Caco-2 (cell line): ENCODE data around the gene GSTA1. TPM values are rescaled to one million over a fixed set of nuclear protein-coding genes. Genes with fewer than 3 reads are reported as not detected.

Experiments
- BruUV-seq: library from RNA; stranded (reverse); fragments of 400-500 nt; replicated peaks from 2 replicates; lab custom pipeline; 2021; lab: Mats Ljungman, UMichigan
- CTCF ChIA-PET: fragments of 300-600 bp; sonication (Branson Sonifier 250); formaldehyde crosslinking; loops from one replicate; lab custom pipeline; 2022; ENCODE audit warnings: antibody characterized with exemption; lab: Charles Lee
- POLR2A ChIA-PET: fragments of 300-600 bp; sonication (Branson Sonifier 250); formaldehyde crosslinking; loops from one replicate; lab custom pipeline; 2022; ENCODE audit warnings: antibody characterized with exemption; lab: Charles Lee
- DNase-seq, 2 experiments: peaks; one replicate each; pipeline versions ENCODE4 v3.0.0 to v3.0.0-alpha.2; 2020 to 2022
- H3K27me3 ChIP-seq: replicated peaks from 2 replicates; pipeline ENCODE4 v1.6.0; 2011; ENCODE audit warnings: low read length; ENCODE audit not compliant: control insufficient read depth, insufficient read depth
- H3K36me3 ChIP-seq: 2 replicates; pipeline ENCODE4 v1.5.1; 2011; ENCODE audit warnings: low read length; ENCODE audit not compliant: control insufficient read depth, insufficient read depth
- H3K4me1 ChIP-seq: fragments of 250-450 bp; sonication (Bioruptor Pico); 2 replicates; pipeline ENCODE4 v1.5.1; 2020; ENCODE audit warnings: mild to moderate bottlenecking
- H3K4me3 ChIP-seq: 2 replicates; pipeline ENCODE4 v1.5.1; 2011; ENCODE audit warnings: low read depth, mild to moderate bottlenecking, control low read depth, low read length
- H3K9me3 ChIP-seq: fragments of 250-450 bp; sonication (Bioruptor Pico); 2 replicates; pipeline ENCODE4 v1.5.1; 2020; ENCODE audit warnings: mild to moderate bottlenecking, moderate library complexity
- H3K27ac Mint-ChIP-seq: one replicate; pipeline ENCODE4 v1.8.0; 2022; ENCODE audit warnings: mixed read lengths; ENCODE audit not compliant: unreplicated experiment
- H3K27me3 Mint-ChIP-seq: one replicate; pipeline ENCODE4 v1.8.0; 2022; ENCODE audit warnings: mixed read lengths; ENCODE audit not compliant: insufficient read depth, unreplicated experiment
- H3K36me3 Mint-ChIP-seq: one replicate; pipeline ENCODE4 v1.8.0; 2022; ENCODE audit warnings: mild to moderate bottlenecking, mixed read lengths; ENCODE audit not compliant: insufficient read depth, unreplicated experiment
- H3K4me1 Mint-ChIP-seq: one replicate; pipeline ENCODE4 v1.8.0; 2022; ENCODE audit warnings: low read depth, mixed read lengths; ENCODE audit not compliant: unreplicated experiment
- H3K4me3 Mint-ChIP-seq: one replicate; pipeline ENCODE4 v1.8.0; 2022; ENCODE audit warnings: mild to moderate bottlenecking, moderate library complexity, mixed read lengths; ENCODE audit not compliant: unreplicated experiment
- H3K9me3 Mint-ChIP-seq: one replicate; pipeline ENCODE4 v1.8.0; 2022; ENCODE audit warnings: mixed read lengths; ENCODE audit not compliant: unreplicated experiment
- intact Hi-C: fragments of 100-400 bp; cut with micrococcal nuclease; formaldehyde crosslinking; loops from one replicate; pipeline ENCODE4 v1.10.0; 2022; ENCODE audit not compliant: unreplicated experiment
- total RNA-seq: library from RNA; stranded (reverse); gene quantifications from 2 replicates; pipeline ENCODE4 v1.2.3, GENCODE V29; 2022
- TF ChIP-seq, protein P1 (sequence below), 2 experiments: fragments of 200-600 bp in 1 of 2; IDR thresholded peaks; 1 replicate in 1 of 2; 2 replicates in 1 of 2; pipeline versions ENCODE4 v1.5.1 to v1.8.0; 2011 to 2022; ENCODE audit warnings: antibody characterized with exemption in 1 of 2, control low read depth in 1 of 2, inconsistent platforms in 1 of 2, low read depth in 1 of 2, low read length in 1 of 2, mild to moderate bottlenecking in 1 of 2, moderate library complexity in 1 of 2; ENCODE audit not compliant: insufficient read depth in 1 of 2, severe bottlenecking in 1 of 2, unreplicated experiment in 1 of 2

The GSTA1 gene
- total RNA-seq, 1 experiment from 2014 or later = 11.2 TPM

DNA sequence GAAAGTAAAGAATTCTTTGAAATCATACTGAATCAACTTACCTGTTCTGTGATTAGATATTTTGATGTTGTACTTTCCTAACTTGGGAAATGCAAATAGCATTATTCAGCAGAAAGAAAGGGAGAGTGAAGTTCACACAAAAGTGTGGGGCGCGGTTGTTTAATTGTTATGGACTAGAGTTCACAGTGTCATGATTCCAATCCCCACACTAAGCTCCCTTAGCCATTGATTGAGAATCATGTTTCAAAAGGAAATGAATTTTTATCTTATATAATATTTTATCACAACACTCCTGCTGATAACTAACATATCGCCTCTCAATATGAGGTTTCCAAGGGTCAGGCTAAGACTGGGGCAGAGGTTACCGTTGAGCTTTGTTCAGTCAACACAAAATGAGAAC lies 40.0 kb upstream of the GSTA1 start:
- CTCF ChIA-PET = interaction anchor here (1.3 kb wide), 1 partner anchor 119 kb away, joined by 3 read pairs; no protein-coding TSS in a partner anchor
- TF ChIP-seq, protein P1, sequence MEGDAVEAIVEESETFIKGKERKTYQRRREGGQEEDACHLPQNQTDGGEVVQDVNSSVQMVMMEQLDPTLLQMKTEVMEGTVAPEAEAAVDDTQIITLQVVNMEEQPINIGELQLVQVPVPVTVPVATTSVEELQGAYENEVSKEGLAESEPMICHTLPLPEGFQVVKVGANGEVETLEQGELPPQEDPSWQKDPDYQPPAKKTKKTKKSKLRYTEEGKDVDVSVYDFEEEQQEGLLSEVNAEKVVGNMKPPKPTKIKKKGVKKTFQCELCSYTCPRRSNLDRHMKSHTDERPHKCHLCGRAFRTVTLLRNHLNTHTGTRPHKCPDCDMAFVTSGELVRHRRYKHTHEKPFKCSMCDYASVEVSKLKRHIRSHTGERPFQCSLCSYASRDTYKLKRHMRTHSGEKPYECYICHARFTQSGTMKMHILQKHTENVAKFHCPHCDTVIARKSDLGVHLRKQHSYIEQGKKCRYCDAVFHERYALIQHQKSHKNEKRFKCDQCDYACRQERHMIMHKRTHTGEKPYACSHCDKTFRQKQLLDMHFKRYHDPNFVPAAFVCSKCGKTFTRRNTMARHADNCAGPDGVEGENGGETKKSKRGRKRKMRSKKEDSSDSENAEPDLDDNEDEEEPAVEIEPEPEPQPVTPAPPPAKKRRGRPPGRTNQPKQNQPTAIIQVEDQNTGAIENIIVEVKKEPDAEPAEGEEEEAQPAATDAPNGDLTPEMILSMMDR (IDR thresholded peaks at IDR 0.05; ENCODE audit: insufficient read depth in 1 of 2, low read depth in 1 of 2, low read length in 1 of 2, severe bottlenecking in 1 of 2, unreplicated experiment in 1 of 2) = no peak

GRCh38 chr6:52840763-52841585 lies 37.4 kb upstream of the GSTA1 start, which contains the start of gene GSTA5:
Gene GSTA5, minus strand, starts transcription at chr6:52840813.
- BruUV-seq = no TSS peak
- no peaks in the 10 kb centered on the region for H3K27me3 Mint-ChIP-seq
- intact Hi-C loops = no loop called here
- ChIA-PET POLR2A (no interaction called here), CTCF (no interaction called here)
- no peaks in the 10 kb centered on the region for H3K4me1 ChIP-seq
- H3K4me3 Mint-ChIP-seq = no peak within 1 kb of the TSS
- no peak within 1 kb of the TSS for H3K4me3 ChIP-seq
- no peaks in the 10 kb centered on the region for H3K27me3 ChIP-seq
- no peaks in the 10 kb centered on the region for H3K9me3 ChIP-seq
- H3K36me3 Mint-ChIP-seq = no peaks in the 10 kb centered on the region
- DNase-seq = no peak
- peaks cover 10% of the 10 kb centered on the region for H3K9me3 Mint-ChIP-seq
- H3K4me1 Mint-ChIP-seq = peaks cover 11% of the 10 kb centered on the region
- TF ChIP-seq, protein P1 (IDR thresholded peaks at IDR 0.05; ENCODE audit: insufficient read depth in 1 of 2, low read depth in 1 of 2, low read length in 1 of 2, severe bottlenecking in 1 of 2, unreplicated experiment in 1 of 2) = no peak
- no peaks in the 10 kb centered on the region for H3K36me3 ChIP-seq
- no peak within 1 kb of the TSS for H3K27ac Mint-ChIP-seq

More for the DNA sequence above, 40.0 kb upstream of the GSTA1 start:
- Mint-ChIP-seq H3K9me3 (peaks cover 19% of the 10 kb centered on the region), H3K4me3 (no peak overlapping the region), H3K27ac (no peak overlapping the region), H3K27me3 (no peaks in the 10 kb centered on the region), H3K36me3 (no peaks in the 10 kb centered on the region), H3K4me1 (peaks cover 22% of the 10 kb centered on the region)
- intact Hi-C loops = no loop called here
- Histone ChIP-seq H3K36me3 (no peaks in the 10 kb centered on the region), H3K4me1 (no peaks in the 10 kb centered on the region), H3K9me3 (no peaks in the 10 kb centered on the region), H3K27me3 (no peaks in the 10 kb centered on the region), H3K4me3 (no peak overlapping the region)
- POLR2A ChIA-PET = no interaction called here
- BruUV-seq = no TSS peak
- no peak for DNase-seq

GRCh38 chr6:52839124-52840055 lies 35.8 kb upstream of the GSTA1 start:
- BruUV-seq = no TSS peak
- Histone ChIP-seq H3K4me1 (no peaks in the 10 kb centered on the region), H3K27me3 (no peaks in the 10 kb centered on the region), H3K36me3 (no peaks in the 10 kb centered on the region), H3K9me3 (no peaks in the 10 kb centered on the region), H3K4me3 (no peak overlapping the region)
- POLR2A ChIA-PET = no interaction called here
- Mint-ChIP-seq H3K4me1 (no peaks in the 10 kb centered on the region), H3K36me3 (no peaks in the 10 kb centered on the region), H3K4me3 (no peak overlapping the region), H3K9me3 (no peaks in the 10 kb centered on the region), H3K27ac (no peak overlapping the region), H3K27me3 (no peaks in the 10 kb centered on the region)
- peak; percentile 78 to 81 for DNase-seq
- intact Hi-C loops = loop anchor here (5.0 kb wide), 1 partner anchor 43 kb away; no protein-coding TSS in a partner anchor
- CTCF ChIA-PET = no interaction called here
- TF ChIP-seq, protein P1 (IDR thresholded peaks at IDR 0.05; ENCODE audit: insufficient read depth in 1 of 2, low read depth in 1 of 2, low read length in 1 of 2, severe bottlenecking in 1 of 2, unreplicated experiment in 1 of 2) = peak; percentile 67 to 71
